GM12878 (cell line): ENCODE data around the gene GARS1. TPM values are rescaled to one million over a fixed set of nuclear protein-coding genes. Genes with fewer than 3 reads are reported as not detected.

Experiments
- ATAC-seq: fragments of 200-7000 bp; cut with Tn5 transposase; 3 replicates; pipeline ENCODE4 v1.9.1; 2020; ENCODE audit warnings: mild to moderate bottlenecking, moderate library complexity
- BruUV-seq: library from RNA; stranded (reverse); fragments of 400-500 nt; replicated peaks from 2 replicates; lab custom pipeline; 2021; lab: Mats Ljungman, UMichigan
- CTCF ChIA-PET: fragments of 300-600 bp; sonication (Branson Sonifier 250); formaldehyde crosslinking; extraction: SDS; loops from one replicate; lab custom pipeline; 2021; ENCODE audit warnings: inconsistent platforms; lab: Yijun Ruan, JAX
- POLR2A ChIA-PET: fragments of 350-600 bp; formaldehyde crosslinking; extraction: SDS; loops from one replicate; lab custom pipeline; 2021; ENCODE audit warnings: inconsistent platforms; lab: Charles Lee
- RAD21 ChIA-PET: fragments of 300-600 bp; sonication (Branson Sonifier 250); formaldehyde crosslinking; loops from one replicate; lab custom pipeline; 2023; ENCODE audit warnings: antibody characterized with exemption; ENCODE audit not compliant: unreplicated experiment; lab: Charles Lee
- SMC1A ChIA-PET: fragments of 300-600 bp; sonication (Branson Sonifier 250); formaldehyde crosslinking; loops from one replicate; lab custom pipeline; 2023; ENCODE audit not compliant: unreplicated experiment, uncharacterized antibody; lab: Charles Lee
- DNase-seq: peaks from one replicate; pipeline ENCODE4 v3.0.0-alpha.2; 2011; ENCODE audit warnings: low read depth, low spot score
- FAIRE-seq: peaks from 3 replicates; lab custom pipeline; 2011; peaks lifted over from hg19 to GRCh38; lab: Jason Lieb, UNC
- H2AFZ ChIP-seq: 2 replicates; pipeline ENCODE4 v1.6.0; 2011; ENCODE audit warnings: low read depth, low read length, control low read depth; ENCODE audit not compliant: control insufficient read depth
- H3K27ac ChIP-seq: 2 replicates; pipeline ENCODE4 v1.5.1; 2011; ENCODE audit warnings: control low read depth; ENCODE audit not compliant: control insufficient read depth, insufficient read depth
- H3K27me3 ChIP-seq, 2 experiments: replicated peaks in 1 of 2; 2 replicates each; pipeline versions ENCODE4 v1.6.0 to v1.6.1; 2011; ENCODE audit warnings: low read length in 1 of 2; ENCODE audit not compliant: control insufficient read depth in 2 of 2, insufficient read depth in 2 of 2
- H3K36me3 ChIP-seq, 2 experiments: 2 replicates each; pipeline ENCODE4 v1.5.1; 2011; ENCODE audit warnings: low read length in 1 of 2; ENCODE audit not compliant: control insufficient read depth in 2 of 2, insufficient read depth in 2 of 2
- H3K4me1 ChIP-seq: 2 replicates; pipeline ENCODE4 v1.6.1; 2011; ENCODE audit warnings: mild to moderate bottlenecking, low read length, moderate library complexity, mixed read lengths; ENCODE audit not compliant: control insufficient read depth, insufficient read depth
- H3K4me2 ChIP-seq: 2 replicates; pipeline ENCODE4 v1.6.0; 2011; ENCODE audit warnings: control low read depth; ENCODE audit not compliant: control insufficient read depth, insufficient read depth
- H3K4me3 ChIP-seq: fragments of 200-600 bp; sonication (generic); 2 replicates; pipeline ENCODE4 v1.5.1; 2016
- H3K79me2 ChIP-seq: 2 replicates; pipeline ENCODE4 v1.6.0; 2011; ENCODE audit warnings: low read length; ENCODE audit not compliant: control insufficient read depth, insufficient read depth
- H3K9ac ChIP-seq: 2 replicates; pipeline ENCODE4 v1.8.0; 2011; ENCODE audit warnings: low read length, control low read depth, mixed read lengths; ENCODE audit not compliant: control insufficient read depth, insufficient read depth
- H3K9me3 ChIP-seq: replicated peaks from 3 replicates; pipeline ENCODE4 v1.5.1; 2011; ENCODE audit warnings: mild to moderate bottlenecking, low read length; ENCODE audit not compliant: control insufficient read depth, insufficient read depth
- H4K20me1 ChIP-seq: 2 replicates; pipeline ENCODE4 v1.6.0; 2011; ENCODE audit not compliant: control insufficient read depth, insufficient read depth
- BMI1 ChIP-seq: fragments of 450-650 bp; IDR thresholded peaks from 2 replicates; pipeline ENCODE4 v1.6.1; 2016; ENCODE audit warnings: mild to moderate bottlenecking, moderate library complexity, borderline replicate concordance
- BRCA1 ChIP-seq: IDR thresholded peaks from 2 replicates; pipeline ENCODE4 v1.6.1; 2011; ENCODE audit warnings: low read depth, low read length, improper control_type of control experiment
- E2F8 ChIP-seq: fragments of 450-650 bp; IDR thresholded peaks from 2 replicates; pipeline ENCODE4 v1.6.1; 2018; ENCODE audit warnings: mild to moderate bottlenecking, low read depth, moderate library complexity; ENCODE audit not compliant: partially characterized antibody
- EP300 ChIP-seq, 2 experiments: fragments of 150-350 bp in 1 of 2; IDR thresholded peaks; 2 replicates each; pipeline ENCODE4 v1.6.1; 2011 to 2012; ENCODE audit warnings: low read depth in 2 of 2, low read length in 2 of 2, borderline replicate concordance in 1 of 2, improper control_type of control experiment in 1 of 2, inconsistent platforms in 1 of 2; ENCODE audit not compliant: control insufficient read depth in 1 of 2
- EZH2 ChIP-seq: IDR thresholded peaks from 2 replicates; pipeline ENCODE4 v1.6.1; 2012; ENCODE audit warnings: low read depth, mild to moderate bottlenecking, control low read depth, inconsistent platforms, low read length, borderline replicate concordance; ENCODE audit not compliant: control insufficient read depth
- IKZF2 ChIP-seq, 2 experiments: fragments of 450-650 bp; IDR thresholded peaks; 2 replicates each; pipeline ENCODE4 v1.6.1; 2017; ENCODE audit warnings: mild to moderate bottlenecking in 2 of 2, moderate library complexity in 2 of 2
- IRF3 ChIP-seq: fragments of 450-650 bp; IDR thresholded peaks from 2 replicates; pipeline ENCODE4 v1.6.1; 2014; ENCODE audit warnings: mild to moderate bottlenecking
- MYC ChIP-seq: IDR thresholded peaks from 2 replicates; pipeline ENCODE4 v1.6.1; 2011; ENCODE audit warnings: mild to moderate bottlenecking, low read length, moderate library complexity, inconsistent platforms; ENCODE audit not compliant: insufficient read depth, insufficient replicate concordance, insufficient read length, severe bottlenecking
- NKRF ChIP-seq: fragments of 450-650 bp; conservative IDR thresholded peaks from 2 replicates; pipeline ENCODE4 v1.6.1; 2017; ENCODE audit warnings: mild to moderate bottlenecking, moderate library complexity
- PAX8 ChIP-seq: fragments of 450-650 bp; IDR thresholded peaks from 2 replicates; pipeline ENCODE4 v1.6.1; 2017; ENCODE audit warnings: mild to moderate bottlenecking, moderate library complexity
- RFX5 ChIP-seq: IDR thresholded peaks from 2 replicates; pipeline ENCODE4 v1.6.1; 2011; ENCODE audit warnings: low read depth, low read length, improper control_type of control experiment
- SUZ12 ChIP-seq: fragments of 200-600 bp; sonication (generic); IDR thresholded peaks from one replicate; pipeline ENCODE4 v1.6.1; 2018; ENCODE audit warnings: antibody characterized with exemption, mild to moderate bottlenecking; ENCODE audit not compliant: unreplicated experiment
- WGBS: methylation state at CpG from one replicate; pipeline ENCODE4 v1.1.6; 2016; ENCODE audit warnings: low lambda C conversion rate; ENCODE audit not compliant: insufficient replicate concordance, insufficient coverage; ENCODE audit errors: missing lambda C conversion rate; 5-methylcytosine and 5-hydroxymethylcytosine counted together
- in situ Hi-C: fragments of 300-500 bp; cut with MboI; formaldehyde crosslinking; loops from 9 replicates; pipeline ENCODE4 v1.14.3; 2018; ENCODE audit warnings: mixed read lengths
- intact Hi-C: fragments of 100-400 bp; cut with micrococcal nuclease; formaldehyde crosslinking; loops from one replicate; pipeline ENCODE4 v1.14.2; 2022; ENCODE audit not compliant: unreplicated experiment
- polyA plus RNA-seq, 11 experiments: library from polyadenylated mRNA; depleted of rRNA in 4 of 11; unstranded in 6 of 11; stranded (reverse) in 5 of 11; fragments of >200 nt; fragmentation: Nextera tagmentation in 4 of 11; fragmentation: Illumina TruSeq in 1 of 11; extraction: Ambion mirVana in 4 of 11; extraction: Trizol in 1 of 11; gene quantifications; 1 replicate in 1 of 11; 2 replicates in 10 of 11; pipeline versions ENCODE4 v1.2.1 to v1.2.3, GENCODE V29; 2011 to 2016; ENCODE audit warnings: inconsistent platforms in 2 of 11, missing spikeins in 2 of 11, low read depth in 1 of 11
- total RNA-seq, 4 experiments: library from RNA; depleted of rRNA in 3 of 4; stranded (reverse); fragments of >200 nt in 3 of 4; fragmentation: Illumina TruSeq in 1 of 4; extraction: Trizol in 1 of 4; gene quantifications; 2 replicates each; pipeline versions ENCODE4 v1.2.1 to v1.2.3, GENCODE V29; 2013 to 2021
- TF ChIP-seq, protein P1 (sequence below): IDR thresholded peaks from 2 replicates; pipeline ENCODE4 v1.6.1; 2012; ENCODE audit warnings: low read length, inconsistent platforms

GARS1 gene
- total and polyA plus RNA-seq, 10 of the 15 experiments (the other 5 are each of a cell fraction or from before 2014, with no cell fraction given) = 120 to 361 (median 187) TPM

DNA sequence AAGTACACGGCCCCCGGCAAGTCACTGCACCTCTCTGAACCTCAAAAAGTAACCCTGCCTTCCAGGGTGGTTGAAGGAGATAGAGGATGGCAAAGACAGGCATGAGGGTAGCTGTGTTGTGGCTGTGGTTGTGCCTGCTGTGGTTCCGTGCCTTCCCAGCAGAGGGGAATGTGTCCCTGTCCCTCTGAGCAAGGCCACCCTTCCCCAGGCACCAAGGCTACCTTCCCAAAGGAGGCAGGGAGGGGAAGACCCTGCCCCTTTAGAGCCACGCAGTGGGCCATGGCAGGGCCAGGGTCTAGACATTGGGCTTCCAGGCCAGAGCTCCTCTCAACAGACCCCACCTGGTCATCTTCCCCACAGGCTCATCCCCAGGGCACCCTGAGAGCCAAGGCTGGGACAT is 68.7 kb downstream of the GARS1 start (continued):
- TF ChIP-seq IRF3 (no peak), BRCA1 (no peak), BMI1 (no peak), EP300 (IDR thresholded peaks at IDR 0.05; ENCODE audit: borderline replicate concordance in 1 of 2, control insufficient read depth in 1 of 2, low read depth in 2 of 2, low read length in 2 of 2) (no peak), RFX5 (no peak), SUZ12 (no peak), EZH2 (no peak), NKRF (no peak)

- DNase-seq (no peak), ATAC-seq (no peak), FAIRE-seq (no peak)
- no peak overlapping the region for H3K4me2 ChIP-seq
- 4% methylated on average over 2 of the region's 2 CpGs for WGBS
- intact Hi-C loops = no loop called here
- H3K36me3 ChIP-seq = no peaks in the 10 kb centered on the region
- no peaks in the 10 kb centered on the region for H4K20me1 ChIP-seq
- BruUV-seq = no TSS peak
- SMC1A ChIA-PET = no interaction called here
- no peak overlapping the region for H2AFZ ChIP-seq
- H3K79me2 ChIP-seq = no peaks in the 10 kb centered on the region
- H3K9ac ChIP-seq = no peak overlapping the region
- no peaks in the 10 kb centered on the region for H3K4me1 ChIP-seq
- no peaks in the 10 kb centered on the region for H3K9me3 ChIP-seq
- no peak overlapping the region for H3K27ac ChIP-seq
- H3K4me3 ChIP-seq = no peak overlapping the region
- in situ Hi-C loops = no loop called here
- POLR2A ChIA-PET = no interaction called here
- CTCF ChIA-PET = interaction anchor here (0.7 kb wide), 1 partner anchor 71 kb away, joined by 3 read pairs; no protein-coding TSS in a partner anchor
- RAD21 ChIA-PET = no interaction called here
- H3K27me3 ChIP-seq = no peaks in the 10 kb centered on the region
- TF ChIP-seq MYC (no peak), IKZF2 (IDR thresholded peaks at IDR 0.05) (no peak), PAX8 (no peak), E2F8 (no peak)
- TF ChIP-seq, protein P1, sequence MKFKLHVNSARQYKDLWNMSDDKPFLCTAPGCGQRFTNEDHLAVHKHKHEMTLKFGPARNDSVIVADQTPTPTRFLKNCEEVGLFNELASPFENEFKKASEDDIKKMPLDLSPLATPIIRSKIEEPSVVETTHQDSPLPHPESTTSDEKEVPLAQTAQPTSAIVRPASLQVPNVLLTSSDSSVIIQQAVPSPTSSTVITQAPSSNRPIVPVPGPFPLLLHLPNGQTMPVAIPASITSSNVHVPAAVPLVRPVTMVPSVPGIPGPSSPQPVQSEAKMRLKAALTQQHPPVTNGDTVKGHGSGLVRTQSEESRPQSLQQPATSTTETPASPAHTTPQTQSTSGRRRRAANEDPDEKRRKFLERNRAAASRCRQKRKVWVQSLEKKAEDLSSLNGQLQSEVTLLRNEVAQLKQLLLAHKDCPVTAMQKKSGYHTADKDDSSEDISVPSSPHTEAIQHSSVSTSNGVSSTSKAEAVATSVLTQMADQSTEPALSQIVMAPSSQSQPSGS = no peak
Measured at GRCh38 chr7:30664184-30664885, 69.7 kb downstream of the GARS1 start.
